ENCODE results near the gene UNC80.

UNC80 gene

GRCh38 chr2:210028178-210028577, 256.5 kb downstream of the UNC80 start:
- no peak for DNase-seq (ENCODE audit: low read depth)
- no peak overlapping the region for H3K4me3 ChIP-seq (ENCODE audit: low read length)
- TF ChIP-seq CTCF (conservative IDR thresholded peaks at IDR 0.05; ENCODE audit: low read length), result no peak

GRCh38 chr2:210034087-210034683, 262.6 kb downstream of the UNC80 start:
- no peak overlapping the region for H3K4me3 ChIP-seq (ENCODE audit: low read length)
- no peak for TF ChIP-seq CTCF (conservative IDR thresholded peaks at IDR 0.05; ENCODE audit: low read length)
- no peak for DNase-seq (ENCODE audit: low read depth)

GRCh38 chr2:210035679-210036078, 264.0 kb downstream of the UNC80 start:
- no peak for TF ChIP-seq CTCF (conservative IDR thresholded peaks at IDR 0.05; ENCODE audit: low read length)
- H3K4me3 ChIP-seq (ENCODE audit: low read length), result no peak overlapping the region
- DNase-seq (ENCODE audit: low read depth), result no peak

GRCh38 chr2:210038078-210038477, 266.4 kb downstream of the UNC80 start:
- no peak for DNase-seq (ENCODE audit: low read depth)
- no peak overlapping the region for H3K4me3 ChIP-seq (ENCODE audit: low read length)
- no peak for TF ChIP-seq CTCF (conservative IDR thresholded peaks at IDR 0.05; ENCODE audit: low read length)

GRCh38 chr2:210046851-210047500, 275.3 kb downstream of the UNC80 start:
- no peak for TF ChIP-seq CTCF (conservative IDR thresholded peaks at IDR 0.05; ENCODE audit: low read length)
- DNase-seq (ENCODE audit: low read depth), result no peak
- no peak overlapping the region for H3K4me3 ChIP-seq (ENCODE audit: low read length)

Measured in AG10803 (cell line).